HepG2 (cell line): Measurements from ENCODE around the gene ABCB4. TPM values are rescaled to one million over a fixed set of nuclear protein-coding genes. Genes with fewer than 3 reads are reported as not detected.

Experiments used
- BCL6 ChIP-seq: IDR thresholded peaks from 2 replicates; pipeline ENCODE4 v1.6.1; 2016; ENCODE audit warnings: missing genetic modification reagents, missing compliant biosample characterization
- GABPB1 ChIP-seq: IDR thresholded peaks from 2 replicates; pipeline ENCODE4 v1.6.1; 2016; ENCODE audit warnings: mild to moderate bottlenecking, missing genetic modification reagents, moderate library complexity, missing compliant biosample characterization
- HHEX ChIP-seq: IDR thresholded peaks from 2 replicates; pipeline ENCODE4 v1.6.1; 2016; ENCODE audit warnings: control low read depth
- KLF16 ChIP-seq, 2 experiments: sonication (generic) in 1 of 2; formaldehyde crosslinking in 1 of 2; IDR thresholded peaks; 2 replicates each; pipeline versions ENCODE4 v1.6.1 to v1.8.0; 2016 to 2023; ENCODE audit warnings: missing genetic modification reagents in 2 of 2, missing compliant biosample characterization in 1 of 2
- REST ChIP-seq, 2 experiments: IDR thresholded peaks; 2 replicates each; pipeline ENCODE4 v1.6.1; 2011 to 2012; ENCODE audit warnings: low read length in 2 of 2, borderline replicate concordance in 1 of 2, low read depth in 1 of 2, mild to moderate bottlenecking in 1 of 2, moderate library complexity in 1 of 2
- ZFP82 ChIP-seq: sonication (generic); formaldehyde crosslinking; IDR thresholded peaks from 2 replicates; pipeline ENCODE4 v1.5.1; 2020; ENCODE audit warnings: mild to moderate bottlenecking, missing genetic modification reagents, borderline replicate concordance
- ZNF609 ChIP-seq: sonication (generic); formaldehyde crosslinking; IDR thresholded peaks from 2 replicates; pipeline ENCODE4 v1.4.0; 2020; ENCODE audit warnings: mild to moderate bottlenecking, missing genetic modification reagents, borderline replicate concordance
- polyA plus RNA-seq, 8 experiments: library from polyadenylated mRNA; depleted of rRNA in 3 of 8; stranded (reverse) in 7 of 8; unstranded in 1 of 8; fragments of >200 nt; fragmentation: Illumina TruSeq in 4 of 8; extraction: Trizol in 4 of 8; gene quantifications; 2 replicates each; pipeline versions ENCODE4 v1.2.1 to v1.2.3, GENCODE V29; 2011 to 2016; ENCODE audit warnings: low read depth in 4 of 8, missing spikeins in 1 of 8, mixed read lengths in 1 of 8; ENCODE audit not compliant: insufficient read depth in 1 of 8
- total RNA-seq, 5 experiments: library from RNA; depleted of rRNA; stranded (reverse); fragments of >200 nt; fragmentation: Illumina TruSeq; extraction: Trizol; gene quantifications; 2 replicates each; pipeline ENCODE4 v1.2.3, GENCODE V29; 2016; ENCODE audit warnings: low read depth in 1 of 5
- TF ChIP-seq, protein P1 (sequence below): IDR thresholded peaks from 2 replicates; pipeline ENCODE4 v1.6.1; 2016; ENCODE audit warnings: missing compliant biosample characterization, missing genetic modification reagents, borderline replicate concordance
- TF ChIP-seq, protein P2 (sequence below): sonication (generic); formaldehyde crosslinking; IDR thresholded peaks from 2 replicates; pipeline ENCODE4 v1.8.1; 2023; ENCODE audit warnings: mild to moderate bottlenecking, missing genetic modification reagents
- TF ChIP-seq, protein P3 (sequence below), 2 experiments: sonication (generic) in 1 of 2; formaldehyde crosslinking in 1 of 2; IDR thresholded peaks; 2 replicates each; pipeline versions ENCODE4 v1.5.1 to v1.6.1; 2011 to 2020; ENCODE audit warnings: borderline replicate concordance in 1 of 2, low read depth in 1 of 2, low read length in 1 of 2, mild to moderate bottlenecking in 1 of 2, missing genetic modification reagents in 1 of 2, moderate library complexity in 1 of 2

ABCB4 gene
- total and polyA plus RNA-seq, 2 of the 13 experiments (the other 11 are each of a cell fraction or from before 2014, with no cell fraction given): 18.0 to 32.4 TPM

- TF ChIP-seq, protein P1, sequence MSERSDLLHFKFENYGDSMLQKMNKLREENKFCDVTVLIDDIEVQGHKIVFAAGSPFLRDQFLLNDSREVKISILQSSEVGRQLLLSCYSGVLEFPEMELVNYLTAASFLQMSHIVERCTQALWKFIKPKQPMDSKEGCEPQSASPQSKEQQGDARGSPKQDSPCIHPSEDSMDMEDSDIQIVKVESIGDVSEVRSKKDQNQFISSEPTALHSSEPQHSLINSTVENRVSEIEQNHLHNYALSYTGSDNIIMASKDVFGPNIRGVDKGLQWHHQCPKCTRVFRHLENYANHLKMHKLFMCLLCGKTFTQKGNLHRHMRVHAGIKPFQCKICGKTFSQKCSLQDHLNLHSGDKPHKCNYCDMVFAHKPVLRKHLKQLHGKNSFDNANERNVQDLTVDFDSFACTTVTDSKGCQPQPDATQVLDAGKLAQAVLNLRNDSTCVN: no peak
- TF ChIP-seq ZFP82 (CRISPR knock-in tag) (no peak), BCL6 (0 out of 2 replicates have a peak, but pooled peaks have one; percentile 14), ZNF609 (CRISPR knock-in tag) (no peak), REST (IDR thresholded peaks at IDR 0.05; ENCODE audit: borderline replicate concordance in 1 of 2, low read depth in 1 of 2, low read length in 2 of 2) (peak in 1 of 2 experiments; percentile 13; a peak in 1 of 4 replicates), KLF16 (CRISPR knock-in tag; IDR thresholded peaks at IDR 0.05) (no peak), HHEX (CRISPR knock-in tag) (no peak), GABPB1 (CRISPR knock-in tag) (peak; percentile 69; the same call in 1 of the 2 replicates)
- TF ChIP-seq, protein P2, sequence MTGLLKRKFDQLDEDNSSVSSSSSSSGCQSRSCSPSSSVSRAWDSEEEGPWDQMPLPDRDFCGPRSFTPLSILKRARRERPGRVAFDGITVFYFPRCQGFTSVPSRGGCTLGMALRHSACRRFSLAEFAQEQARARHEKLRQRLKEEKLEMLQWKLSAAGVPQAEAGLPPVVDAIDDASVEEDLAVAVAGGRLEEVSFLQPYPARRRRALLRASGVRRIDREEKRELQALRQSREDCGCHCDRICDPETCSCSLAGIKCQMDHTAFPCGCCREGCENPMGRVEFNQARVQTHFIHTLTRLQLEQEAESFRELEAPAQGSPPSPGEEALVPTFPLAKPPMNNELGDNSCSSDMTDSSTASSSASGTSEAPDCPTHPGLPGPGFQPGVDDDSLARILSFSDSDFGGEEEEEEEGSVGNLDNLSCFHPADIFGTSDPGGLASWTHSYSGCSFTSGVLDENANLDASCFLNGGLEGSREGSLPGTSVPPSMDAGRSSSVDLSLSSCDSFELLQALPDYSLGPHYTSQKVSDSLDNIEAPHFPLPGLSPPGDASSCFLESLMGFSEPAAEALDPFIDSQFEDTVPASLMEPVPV (CRISPR knock-in tag): peak; percentile 90
- TF ChIP-seq, protein P3, sequence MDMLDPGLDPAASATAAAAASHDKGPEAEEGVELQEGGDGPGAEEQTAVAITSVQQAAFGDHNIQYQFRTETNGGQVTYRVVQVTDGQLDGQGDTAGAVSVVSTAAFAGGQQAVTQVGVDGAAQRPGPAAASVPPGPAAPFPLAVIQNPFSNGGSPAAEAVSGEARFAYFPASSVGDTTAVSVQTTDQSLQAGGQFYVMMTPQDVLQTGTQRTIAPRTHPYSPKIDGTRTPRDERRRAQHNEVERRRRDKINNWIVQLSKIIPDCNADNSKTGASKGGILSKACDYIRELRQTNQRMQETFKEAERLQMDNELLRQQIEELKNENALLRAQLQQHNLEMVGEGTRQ (IDR thresholded peaks at IDR 0.05; ENCODE audit: low read depth, low read length): no peak
- TF ChIP-seq, protein P3 (CRISPR knock-in tag; IDR thresholded peaks at IDR 0.05; ENCODE audit: borderline replicate concordance): no peak
Observed at GRCh38 chr7:87475359-87476178, at the start of gene ABCB4 (continued).
